Esophagus muscularis mucosa (tissue), 4 donors: ENCODE data around the gene F13A1. TPM values are rescaled to one million over a fixed set of nuclear protein-coding genes. Genes with fewer than 3 reads are reported as not detected.

Experiments used
- DNase-seq: peaks from one replicate; pipeline ENCODE4 v3.0.0-alpha.2; 2017; ENCODE audit errors: extremely low spot score
- H3K27ac ChIP-seq, 4 donors: fragments of 200-600 bp; sonication (generic); replicated peaks in 1 of 4; 1 replicate in 3 of 4; 2 replicates in 1 of 4; pipeline ENCODE4 v1.5.1; 2016 to 2019; ENCODE audit warnings: mild to moderate bottlenecking in 1 of 4
- H3K27me3 ChIP-seq, 4 donors: fragments of 200-600 bp; sonication (generic); one replicate each; pipeline versions ENCODE4 v1.5.1 to v1.6.0; 2016 to 2019
- H3K36me3 ChIP-seq, 4 donors: fragments of 200-600 bp; sonication (generic); one replicate each; pipeline ENCODE4 v1.5.1; 2016 to 2019
- H3K4me1 ChIP-seq, 4 donors: fragments of 200-600 bp; sonication (generic); one replicate each; pipeline ENCODE4 v1.5.1; 2016 to 2019
- H3K4me3 ChIP-seq, 4 donors: fragments of 200-600 bp; sonication (generic); 1 replicate in 2 of 4; 2 replicates in 2 of 4; pipeline ENCODE4 v1.5.1; 2016 to 2019; ENCODE audit warnings: mild to moderate bottlenecking in 4 of 4, moderate library complexity in 1 of 4
- H3K9me3 ChIP-seq, 4 donors: fragments of 200-600 bp; sonication (generic); 1 replicate in 3 of 4; 2 replicates in 1 of 4; pipeline ENCODE4 v1.5.1; 2016 to 2019
- EP300 ChIP-seq: sonication (generic); formaldehyde crosslinking; IDR thresholded peaks from one replicate; pipeline ENCODE4 v1.6.1; 2017; ENCODE audit warnings: antibody characterized with exemption
- POLR2A ChIP-seq: fragments of 450-650 bp; IDR thresholded peaks from one replicate; pipeline ENCODE4 v1.6.1; 2017; ENCODE audit warnings: antibody characterized with exemption, moderate library complexity, mild to moderate bottlenecking, low read depth
- POLR2AphosphoS5 ChIP-seq, 2 donors: sonication (generic); formaldehyde crosslinking; IDR thresholded peaks; one replicate each; pipeline ENCODE4 v1.6.1; 2017; ENCODE audit warnings: antibody characterized with exemption in 2 of 2
- WGBS: methylation state at CpG from one replicate; pipeline ENCODE4 v1.1.5; 2018; 5-methylcytosine and 5-hydroxymethylcytosine counted together
- intact Hi-C: fragments of 100-400 bp; cut with DNase I; formaldehyde crosslinking; loops from one replicate; pipeline ENCODE4 v1.15.1; 2023
- total RNA-seq, 4 donors: library from RNA; depleted of rRNA; stranded (reverse); fragments of >200 nt; gene quantifications; one replicate each; pipeline versions ENCODE4 v1.1.0 to v1.2.1, GENCODE V29; 2016
- TF ChIP-seq, protein P1 (sequence below), 3 experiments: fragments of 200-600 bp in 2 of 3; fragments of 450-650 bp in 1 of 3; sonication (generic) in 2 of 3; IDR thresholded peaks; one replicate each; pipeline ENCODE4 v1.5.1; 2017 to 2019; ENCODE audit warnings: antibody characterized with exemption in 3 of 3, mild to moderate bottlenecking in 2 of 3, moderate library complexity in 1 of 3

Gene F13A1
- total RNA-seq, 4 donors from 2014 or later, result 63.6 to 173 (median 101) TPM

GRCh38 chr6:6178795-6179194 lies 141.7 kb downstream of the F13A1 start:
- 65% methylated on average over 6 of the region's 6 CpGs for WGBS

GRCh38 chr6:6177754-6178153 lies 142.7 kb downstream of the F13A1 start:
- no peaks in the 10 kb centered on the region for H3K4me1 ChIP-seq
- no peaks in the 10 kb centered on the region for H3K9me3 ChIP-seq
- H3K27me3 ChIP-seq, result peaks cover 0 to 11% (median 0%) of the 10 kb centered on the region in 4 donors
- TF ChIP-seq POLR2AphosphoS5 (IDR thresholded peaks at IDR 0.05), result no peak
- TF ChIP-seq, protein P1, sequence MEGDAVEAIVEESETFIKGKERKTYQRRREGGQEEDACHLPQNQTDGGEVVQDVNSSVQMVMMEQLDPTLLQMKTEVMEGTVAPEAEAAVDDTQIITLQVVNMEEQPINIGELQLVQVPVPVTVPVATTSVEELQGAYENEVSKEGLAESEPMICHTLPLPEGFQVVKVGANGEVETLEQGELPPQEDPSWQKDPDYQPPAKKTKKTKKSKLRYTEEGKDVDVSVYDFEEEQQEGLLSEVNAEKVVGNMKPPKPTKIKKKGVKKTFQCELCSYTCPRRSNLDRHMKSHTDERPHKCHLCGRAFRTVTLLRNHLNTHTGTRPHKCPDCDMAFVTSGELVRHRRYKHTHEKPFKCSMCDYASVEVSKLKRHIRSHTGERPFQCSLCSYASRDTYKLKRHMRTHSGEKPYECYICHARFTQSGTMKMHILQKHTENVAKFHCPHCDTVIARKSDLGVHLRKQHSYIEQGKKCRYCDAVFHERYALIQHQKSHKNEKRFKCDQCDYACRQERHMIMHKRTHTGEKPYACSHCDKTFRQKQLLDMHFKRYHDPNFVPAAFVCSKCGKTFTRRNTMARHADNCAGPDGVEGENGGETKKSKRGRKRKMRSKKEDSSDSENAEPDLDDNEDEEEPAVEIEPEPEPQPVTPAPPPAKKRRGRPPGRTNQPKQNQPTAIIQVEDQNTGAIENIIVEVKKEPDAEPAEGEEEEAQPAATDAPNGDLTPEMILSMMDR (IDR thresholded peaks at IDR 0.05), result no peak
- TF ChIP-seq POLR2A, result no peak
- no peak for TF ChIP-seq EP300
- H3K4me3 ChIP-seq, result no peak overlapping the region
- H3K27ac ChIP-seq, result no peak overlapping the region
- 72% methylated on average over 4 of the region's 4 CpGs for WGBS
- intact Hi-C loops, result no loop called here
- no peak for DNase-seq
- no peaks in the 10 kb centered on the region for H3K36me3 ChIP-seq

More at GRCh38 chr6:6178795-6179194, 141.7 kb downstream of the F13A1 start:
- intact Hi-C loops, result no loop called here
- no peak for DNase-seq
- no peaks in the 10 kb centered on the region for H3K9me3 ChIP-seq
- TF ChIP-seq POLR2AphosphoS5 (IDR thresholded peaks at IDR 0.05) (no peak), EP300 (no peak), POLR2A (no peak)
- TF ChIP-seq, protein P1 (IDR thresholded peaks at IDR 0.05), result no peak
- no peaks in the 10 kb centered on the region for H3K4me1 ChIP-seq
- H3K36me3 ChIP-seq, result no peaks in the 10 kb centered on the region
- no peak overlapping the region for H3K27ac ChIP-seq
- peaks cover 0 to 11% (median 0%) of the 10 kb centered on the region in 4 donors for H3K27me3 ChIP-seq
- H3K4me3 ChIP-seq, result no peak overlapping the region

GRCh38 chr6:6176586-6177228 lies 143.8 kb downstream of the F13A1 start:
- TF ChIP-seq POLR2A (no peak), POLR2AphosphoS5 (IDR thresholded peaks at IDR 0.05) (no peak)
- no peaks in the 10 kb centered on the region for H3K9me3 ChIP-seq
- intact Hi-C loops, result no loop called here
- no peaks in the 10 kb centered on the region for H3K4me1 ChIP-seq
- H3K4me3 ChIP-seq, result no peak overlapping the region
- H3K27ac ChIP-seq, result no peak overlapping the region
- peaks cover 0 to 11% (median 0%) of the 10 kb centered on the region in 4 donors for H3K27me3 ChIP-seq
- no peak for DNase-seq
- no peaks in the 10 kb centered on the region for H3K36me3 ChIP-seq
- 56% methylated on average over 5 of the region's 8 CpGs for WGBS

DNA sequence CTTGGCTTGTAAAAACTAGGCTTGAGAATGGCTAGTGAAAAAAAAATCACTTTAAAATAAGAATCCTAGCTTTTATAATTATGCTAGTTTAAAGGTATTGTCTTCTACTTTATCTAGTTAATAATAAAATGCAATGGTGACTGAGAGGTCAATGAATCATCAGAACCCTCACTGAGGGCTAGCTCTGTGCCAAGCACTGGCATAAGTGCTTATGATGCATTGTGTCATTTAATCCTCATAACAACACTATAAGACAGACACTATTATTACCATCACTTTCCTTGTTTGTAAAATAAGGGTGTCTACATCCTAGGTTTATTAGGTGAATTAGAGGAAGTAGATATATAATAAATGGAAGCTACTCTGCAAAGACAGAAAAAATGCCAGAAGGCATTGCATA lies 144.3 kb downstream of the F13A1 start:
- H3K9me3 ChIP-seq, result no peaks in the 10 kb centered on the region
- TF ChIP-seq, protein P1 (IDR thresholded peaks at IDR 0.05), result no peak
- TF ChIP-seq POLR2A, result no peak
- no peak for TF ChIP-seq POLR2AphosphoS5 (IDR thresholded peaks at IDR 0.05)
- TF ChIP-seq EP300, result no peak
- peaks cover 0 to 11% (median 0%) of the 10 kb centered on the region in 4 donors for H3K27me3 ChIP-seq
- H3K36me3 ChIP-seq, result no peaks in the 10 kb centered on the region
- H3K27ac ChIP-seq, result no peak overlapping the region
- no peak overlapping the region for H3K4me3 ChIP-seq
- intact Hi-C loops, result no loop called here
- H3K4me1 ChIP-seq, result no peaks in the 10 kb centered on the region
- DNase-seq, result no peak

DNA sequence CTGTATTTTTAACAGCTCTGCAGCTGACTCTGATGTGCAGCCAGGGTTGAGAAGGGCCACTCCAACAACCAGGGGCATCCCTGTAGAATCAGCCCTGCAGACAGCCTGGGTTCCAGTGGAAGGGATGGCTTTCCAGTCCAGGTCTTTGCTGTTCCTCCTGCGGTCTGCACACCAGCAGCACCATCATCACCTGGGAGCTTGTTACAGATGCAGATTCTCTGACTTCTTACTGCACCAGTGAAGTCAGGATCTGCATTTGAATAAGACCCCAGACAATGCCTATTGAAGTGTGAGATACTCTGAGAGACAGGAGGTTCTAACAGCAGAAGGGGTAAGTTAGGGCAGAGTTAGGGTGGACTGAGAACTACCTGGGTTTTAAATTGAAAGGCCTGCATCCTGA lies 151.3 kb downstream of the F13A1 start:
- intact Hi-C loops, result no loop called here
- no peaks in the 10 kb centered on the region for H3K4me1 ChIP-seq
- no peaks in the 10 kb centered on the region for H3K36me3 ChIP-seq
- no peaks in the 10 kb centered on the region for H3K9me3 ChIP-seq
- DNase-seq, result no peak
- no peak overlapping the region for H3K4me3 ChIP-seq
- TF ChIP-seq, protein P1 (IDR thresholded peaks at IDR 0.05), result no peak
- TF ChIP-seq POLR2AphosphoS5 (IDR thresholded peaks at IDR 0.05), result no peak
- TF ChIP-seq EP300, result no peak
- no peak for TF ChIP-seq POLR2A
- H3K27ac ChIP-seq, result no peak overlapping the region
- 71% methylated on average over 1 of the region's 1 CpG for WGBS
- no peaks in the 10 kb centered on the region for H3K27me3 ChIP-seq
